Activated CD8-positive, alpha-beta memory T cell treated with anti-CD3 and anti-CD28 coated beads for 36 hours (primary cell): ENCODE measurements around the gene FNDC10. TPM values are rescaled to one million over a fixed set of nuclear protein-coding genes. Genes with fewer than 3 reads are reported as not detected.

ENCODE experiments used
- CTCF ChIA-PET: fragments of 350-600 bp; sonication (Branson Sonifier 250); formaldehyde crosslinking; loops from one replicate; lab custom pipeline; 2021; ENCODE audit warnings: antibody characterized with exemption; lab: Charles Lee
- POLR2A ChIA-PET: fragments of 350-600 bp; sonication (Branson Sonifier 250); formaldehyde crosslinking; loops from one replicate; lab custom pipeline; 2021; ENCODE audit warnings: antibody characterized with exemption; lab: Charles Lee
- total RNA-seq, 2 experiments: library from RNA; stranded (reverse); gene quantifications; one replicate each; pipeline ENCODE4 v1.2.3, GENCODE V29; 2021

Gene FNDC10
- total RNA-seq, 2 experiments from 2014 or later: 3.0 to 3.2 TPM

DNA sequence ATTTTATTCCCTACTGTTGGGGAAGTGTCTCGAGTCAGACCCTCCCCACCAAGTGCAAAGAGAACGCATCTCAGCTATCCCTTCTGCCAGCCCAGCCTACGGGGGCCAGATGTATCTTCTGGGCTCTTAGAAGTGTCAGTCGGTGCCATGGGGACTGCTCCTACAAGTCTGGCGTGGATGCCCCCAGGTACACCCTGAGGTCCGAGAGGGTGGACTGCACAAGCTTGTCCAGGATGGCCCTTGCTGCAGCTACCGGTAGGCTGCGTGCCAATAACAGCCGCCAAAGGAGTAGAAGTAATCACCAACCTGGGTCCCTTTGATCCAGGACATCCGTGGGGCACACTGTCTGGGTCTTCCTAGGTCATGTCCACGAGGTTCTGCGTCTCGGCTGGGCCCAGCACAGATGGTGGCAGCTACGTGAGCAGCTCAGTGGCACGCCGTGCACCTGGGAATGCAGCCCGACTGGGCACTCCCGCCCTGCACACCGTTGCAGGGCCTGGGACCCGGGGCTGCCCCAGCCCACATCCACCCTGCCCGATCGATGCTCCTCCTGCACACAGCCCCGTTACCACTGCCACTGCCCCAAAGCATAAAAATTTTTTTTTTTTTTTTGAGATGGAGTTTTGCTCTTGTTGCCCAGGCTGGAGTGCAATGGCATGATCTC is 16.5 kb downstream of the FNDC10 start:
- CTCF ChIA-PET: no interaction called here
- POLR2A ChIA-PET: interaction anchor here (0.7 kb wide), 1 partner anchor 21 kb away, joined by 7 read pairs; no protein-coding TSS in a partner anchor

DNA sequence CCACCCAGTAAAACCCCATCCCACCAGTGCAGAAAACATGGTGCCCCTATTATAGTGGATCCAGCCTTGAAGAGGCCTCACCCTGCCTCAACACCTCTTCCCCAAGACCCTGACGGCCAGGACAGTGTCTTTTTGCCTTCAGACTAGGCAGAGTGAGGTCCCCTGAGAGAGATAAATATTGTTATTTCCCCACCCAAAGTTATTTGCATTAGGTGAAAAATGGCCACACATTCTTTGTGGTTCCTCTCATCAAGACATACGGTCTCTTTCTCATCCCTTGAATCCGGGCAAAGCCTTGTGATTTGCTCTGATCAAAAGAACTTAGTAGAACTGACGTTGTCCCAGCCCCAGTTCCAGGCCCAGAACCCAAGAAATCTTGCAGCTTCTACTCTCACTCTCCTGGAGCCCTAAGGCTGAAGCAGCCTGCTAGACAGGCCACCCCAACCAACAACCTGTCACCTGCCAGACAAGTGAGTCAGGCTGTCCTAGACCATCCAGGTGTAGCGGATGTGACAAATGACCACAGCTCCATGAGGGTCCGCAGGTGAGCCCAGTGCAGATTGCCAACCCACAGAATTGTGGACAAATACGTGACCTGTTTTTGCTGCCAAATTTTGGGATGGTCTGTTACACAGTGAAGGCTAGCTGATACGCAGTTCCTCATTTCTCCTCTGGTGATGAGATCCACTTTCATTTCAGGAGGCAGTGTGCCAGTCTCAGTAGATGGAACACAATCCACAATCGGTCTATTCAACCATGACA is 17.2 kb downstream of the FNDC10 start:
- POLR2A ChIA-PET: no interaction called here
- CTCF ChIA-PET: no interaction called here

DNA sequence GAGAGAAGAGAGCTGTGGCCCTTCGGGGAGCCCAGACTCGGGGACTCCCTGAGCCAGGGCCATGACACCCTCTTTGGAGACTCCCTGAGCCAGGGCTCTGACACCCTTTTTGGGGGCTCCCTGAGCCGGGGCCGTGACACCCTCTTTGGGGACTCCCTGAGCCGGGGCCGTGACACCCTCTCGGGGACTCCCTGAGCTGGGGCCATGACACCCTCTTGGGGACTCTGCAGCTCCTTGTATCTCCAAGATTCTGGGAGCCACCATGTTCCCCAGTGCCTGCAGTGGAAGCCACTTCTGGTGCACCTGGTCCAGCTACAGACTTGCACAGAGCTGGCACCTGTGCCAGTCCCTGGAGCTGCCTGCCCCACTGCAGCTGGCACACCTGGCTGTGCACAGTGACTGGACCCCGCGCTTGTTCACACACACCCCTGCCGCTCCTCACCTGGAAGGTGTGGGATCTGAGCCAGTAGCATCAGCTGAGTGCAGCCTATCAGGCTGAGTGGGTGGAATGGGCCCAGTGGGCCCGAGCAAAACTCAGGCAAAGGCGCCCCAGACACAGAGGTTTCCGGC is 21.5 kb downstream of the FNDC10 start:
- CTCF ChIA-PET: no interaction called here
- POLR2A ChIA-PET: no interaction called here

DNA sequence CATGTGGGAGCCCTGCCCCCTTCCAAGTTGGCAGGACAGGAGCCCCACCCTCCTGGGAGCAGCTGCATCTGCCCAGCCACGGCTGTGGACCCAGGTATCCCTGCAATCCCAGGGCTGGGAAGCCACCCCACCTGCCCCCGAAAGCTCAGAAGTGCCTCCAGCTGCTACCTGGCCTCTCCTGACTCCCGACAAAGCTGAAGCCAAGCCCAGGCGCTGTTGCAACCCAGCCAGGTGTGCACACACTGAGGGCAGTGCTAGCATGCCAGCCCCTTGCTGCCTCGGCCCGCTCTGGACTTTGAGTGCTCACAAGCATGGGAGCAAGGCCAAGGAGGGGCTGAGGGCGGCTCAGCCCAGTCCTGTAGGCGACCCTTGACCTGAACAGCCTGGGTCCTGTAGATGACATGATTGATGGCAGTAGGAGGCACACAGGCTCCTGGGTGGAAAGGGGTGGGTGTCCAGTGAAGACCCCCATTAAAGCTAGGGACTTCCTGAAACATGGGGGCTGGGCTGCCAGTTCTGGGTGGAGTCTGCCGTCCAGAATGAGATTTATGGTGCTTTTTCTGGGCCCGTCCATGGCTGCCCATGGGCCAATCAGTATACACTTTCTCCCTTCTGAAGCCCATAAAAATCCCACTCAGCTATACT is 22.4 kb downstream of the FNDC10 start:
- CTCF ChIA-PET: no interaction called here
- POLR2A ChIA-PET: no interaction called here

DNA sequence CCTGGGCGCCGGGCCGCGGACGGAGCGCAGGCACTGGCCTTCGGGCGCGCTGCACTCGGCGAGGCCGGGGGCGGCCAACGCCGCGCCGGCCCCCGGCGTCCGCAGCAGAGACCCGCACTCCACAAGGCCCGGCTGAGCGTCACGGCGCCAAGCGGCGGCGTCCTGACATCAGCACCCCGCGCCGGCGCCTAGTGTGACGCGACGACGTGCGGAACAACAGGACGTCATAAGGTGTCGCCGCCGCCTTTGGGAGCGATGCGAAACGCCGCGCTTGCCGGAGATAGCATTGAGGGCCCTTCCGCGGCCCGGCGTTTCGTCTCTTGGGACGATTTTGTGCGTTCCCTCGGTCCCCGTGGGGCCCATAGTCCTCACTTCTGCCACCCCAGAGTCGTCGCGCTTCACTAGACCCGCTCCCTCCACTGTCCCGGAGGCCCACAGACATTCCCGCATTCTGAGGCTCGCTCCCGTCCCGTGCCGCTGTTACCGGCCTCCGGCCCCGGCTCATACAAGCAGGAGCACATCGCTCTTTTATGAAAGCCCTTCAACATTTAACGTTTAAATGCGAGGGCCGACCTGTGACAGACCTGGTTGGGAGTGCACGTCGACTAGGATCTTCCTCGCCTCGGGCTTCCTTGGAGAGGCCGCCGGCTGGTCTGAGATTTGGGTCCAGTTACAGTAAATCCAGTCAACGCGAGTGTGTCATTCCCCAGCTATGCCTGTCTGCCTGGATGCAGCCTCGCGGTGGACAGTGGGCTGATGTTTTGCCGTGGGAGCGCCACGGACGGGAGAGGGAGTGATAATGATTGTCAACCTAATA is 25.0 kb downstream of the FNDC10 start, which contains the start of gene SSU72:
Gene SSU72 (minus strand): TSS at position 143 of the 817 bp plus-strand sequence. CDS start 306 bp downstream, outside the sequence.
- POLR2A ChIA-PET: no interaction called here
- CTCF ChIA-PET: interaction anchor here (1.8 kb wide), 1 partner anchor 41 kb away, joined by 3 read pairs; the partner anchor contains the start of gene MIB2

DNA sequence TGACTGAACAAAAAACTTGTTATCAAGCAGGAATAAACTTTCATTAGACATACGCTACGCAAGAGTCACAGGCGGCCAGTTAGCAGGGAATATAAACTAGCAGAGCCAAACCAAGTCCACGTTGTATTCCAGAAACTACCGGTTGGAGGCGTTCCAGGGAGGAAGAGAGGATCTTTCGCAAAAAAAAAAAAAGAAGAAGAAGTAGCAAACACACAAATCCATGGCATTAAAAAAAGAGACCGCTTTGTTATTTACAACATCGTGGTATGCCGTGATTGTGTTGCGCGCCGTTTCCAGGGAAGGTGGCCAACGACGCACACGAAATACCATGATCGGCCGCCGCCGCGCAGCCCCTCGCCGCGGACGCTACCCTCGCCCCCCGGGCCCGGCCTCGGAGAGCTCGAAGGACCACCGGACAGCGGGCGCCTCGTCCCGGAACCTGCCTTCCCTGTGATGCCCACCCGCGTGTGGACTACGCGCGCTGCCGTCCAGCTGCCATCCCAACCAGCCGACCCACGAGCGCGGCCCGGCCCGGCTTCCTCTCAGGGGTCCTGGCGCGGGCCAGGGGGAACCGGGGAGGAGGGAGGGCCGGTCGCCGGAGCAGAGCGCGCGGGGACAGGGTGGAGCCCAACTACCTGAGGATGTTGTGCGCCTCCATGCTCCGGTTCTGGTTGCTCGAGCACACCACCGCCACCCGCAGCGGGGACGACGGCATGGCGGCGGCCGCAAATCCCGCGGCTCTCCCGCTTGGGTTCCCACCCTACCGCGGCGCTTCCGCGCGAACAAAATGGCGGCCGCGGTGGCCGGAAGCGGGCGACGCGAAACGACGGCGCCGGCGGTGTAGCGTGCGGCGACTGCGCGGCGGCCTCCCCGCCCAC is 25.9 kb downstream of the FNDC10 start:
- ChIA-PET POLR2A (no interaction called here), CTCF (interaction anchor here (0.6 kb wide), 1 partner anchor 44 kb away, joined by 6 read pairs; no protein-coding TSS in a partner anchor)

DNA sequence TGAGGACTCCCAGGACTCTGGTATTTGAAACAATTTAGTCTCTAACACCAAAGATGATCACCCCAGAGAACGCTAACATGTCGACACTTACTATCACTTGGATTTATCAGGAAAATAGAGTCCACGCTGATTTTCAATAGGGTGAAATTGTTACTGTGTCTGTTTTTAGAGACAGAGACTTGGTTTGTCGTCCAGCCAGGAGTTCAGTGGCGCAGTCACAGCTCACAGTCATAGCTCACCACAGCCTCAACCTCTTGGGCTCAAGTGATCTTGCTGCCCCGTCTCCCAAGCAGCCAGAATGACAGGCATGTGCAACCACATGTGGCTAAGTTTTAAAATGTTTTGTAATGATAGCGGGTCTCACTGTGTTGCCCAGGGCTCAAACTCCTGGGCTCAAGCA is 30.6 kb downstream of the FNDC10 start:
- CTCF ChIA-PET: no interaction called here
- POLR2A ChIA-PET: interaction anchor here (0.7 to 1.0 kb wide), 2 partner anchors 13 to 762 kb away, joined by 3 read pairs; no protein-coding TSS in a partner anchor

DNA sequence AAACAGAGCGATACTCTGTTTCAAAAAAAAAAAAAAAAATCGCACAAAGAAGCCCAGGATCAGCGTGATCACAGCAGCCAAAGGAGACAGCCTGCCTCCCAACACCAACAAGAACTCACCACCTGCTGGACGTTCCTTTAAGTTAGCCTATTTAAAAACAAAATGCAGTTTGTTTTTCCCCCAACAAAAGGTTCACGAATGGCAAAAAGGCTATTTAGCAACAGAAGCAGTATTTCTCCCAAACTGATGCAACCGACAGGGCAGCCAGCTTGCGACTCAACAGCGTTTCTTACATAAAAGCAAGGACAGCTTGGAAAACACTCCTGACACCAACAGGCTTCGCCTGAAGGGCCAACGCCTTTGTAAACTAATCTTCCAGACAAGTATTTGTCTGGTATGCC is 32.0 kb downstream of the FNDC10 start:
- ChIA-PET POLR2A (no interaction called here), CTCF (interaction anchor here (0.7 kb wide), 1 partner anchor 44 kb away, joined by 3 read pairs; no protein-coding TSS in a partner anchor)

DNA sequence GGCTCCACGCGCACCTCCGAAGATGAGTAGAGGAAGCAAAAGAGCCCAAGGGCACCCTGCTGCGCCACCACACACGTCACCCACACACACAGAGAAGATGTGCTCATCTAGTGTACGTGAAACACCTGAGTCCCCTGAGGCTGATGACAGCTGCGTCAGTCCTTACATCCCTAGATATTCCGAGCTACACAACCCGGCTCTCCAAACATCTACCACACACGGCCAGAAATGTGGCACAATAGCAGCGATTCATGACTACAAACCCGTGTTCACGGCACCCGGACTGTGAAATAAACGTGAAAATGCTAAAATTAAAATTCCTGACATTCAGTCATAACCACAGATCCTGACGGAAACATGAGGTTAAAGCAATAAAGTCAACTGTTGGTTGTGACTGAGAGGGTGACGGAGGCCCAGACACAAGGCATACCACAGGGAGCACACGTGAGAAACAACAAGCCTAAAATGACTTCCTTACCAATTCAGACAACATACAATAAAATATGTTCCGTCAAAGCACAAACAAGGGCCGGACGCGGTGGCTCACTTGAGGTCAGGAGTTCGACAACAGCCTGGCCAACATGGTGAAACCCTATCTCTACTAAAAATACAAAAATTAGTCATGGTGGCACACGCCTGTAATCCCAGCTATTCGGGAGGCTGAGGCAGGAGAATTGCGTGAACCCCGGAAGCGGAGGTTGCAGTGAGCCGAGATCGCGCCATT is 32.6 kb downstream of the FNDC10 start:
- CTCF ChIA-PET: interaction anchor here (0.6 to 0.7 kb wide), 2 partner anchors 44 to 46 kb away, joined by 3 read pairs; no protein-coding TSS in a partner anchor
- POLR2A ChIA-PET: no interaction called here

DNA sequence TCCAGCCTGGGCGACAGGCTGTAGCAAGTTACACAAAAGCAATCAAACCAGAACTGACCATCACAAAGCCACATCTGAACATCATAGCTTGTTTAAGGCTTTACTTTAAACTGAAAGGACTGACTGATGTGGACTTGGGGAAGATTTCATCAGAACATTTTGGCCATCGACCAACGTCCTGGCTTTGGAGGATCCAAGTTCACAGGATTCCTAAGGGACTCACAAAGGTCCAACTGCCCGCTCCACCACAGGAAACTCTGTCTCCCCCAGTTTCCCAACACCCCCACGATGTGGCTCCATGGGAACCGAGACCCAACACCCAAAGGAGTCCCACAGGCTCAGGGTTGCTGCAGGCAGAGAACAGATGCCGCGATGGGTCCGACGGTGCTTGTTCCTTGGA is 34.6 kb downstream of the FNDC10 start:
- ChIA-PET CTCF (interaction anchor here (0.7 kb wide), 1 partner anchor 253 kb away, joined by 3 read pairs; no protein-coding TSS in a partner anchor), POLR2A (no interaction called here)

DNA sequence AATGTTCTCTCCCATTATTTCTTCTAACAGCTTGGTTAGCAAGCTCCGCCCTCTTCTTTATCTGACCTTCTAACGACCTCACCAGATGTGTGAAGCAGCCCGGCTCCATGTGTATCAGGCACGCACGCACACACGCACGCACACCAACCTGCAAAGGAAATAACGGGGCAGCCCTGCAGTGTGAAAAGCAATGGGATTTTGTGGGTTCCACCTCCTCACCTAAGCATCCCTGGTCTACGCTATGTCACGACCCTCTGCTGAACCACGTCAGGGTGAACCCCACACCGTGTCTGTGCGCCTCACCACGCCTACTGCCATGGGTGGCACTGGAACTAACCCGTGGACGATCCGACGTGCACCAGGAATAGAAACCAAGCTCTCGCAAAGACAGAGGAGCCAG is 35.7 kb downstream of the FNDC10 start:
- CTCF ChIA-PET: no interaction called here
- POLR2A ChIA-PET: no interaction called here

DNA sequence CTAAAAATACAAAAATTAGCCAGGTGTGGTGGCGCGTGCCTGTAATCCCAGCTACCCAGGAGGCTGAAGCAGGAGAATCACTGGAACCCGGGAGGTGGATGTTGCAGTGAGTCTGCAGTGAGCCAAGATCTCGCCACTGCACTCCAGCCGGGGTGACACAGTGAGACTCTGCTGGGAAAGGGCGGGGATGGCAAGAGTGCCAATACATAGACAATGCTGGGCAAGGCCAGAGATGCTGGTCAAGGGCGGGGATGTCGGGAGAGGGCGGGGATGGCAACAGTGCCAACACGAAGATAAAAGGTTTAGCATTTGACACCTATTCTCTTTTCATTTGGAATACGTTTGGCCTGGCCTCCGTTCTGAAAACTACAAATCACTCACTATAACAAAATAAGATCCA is 36.2 kb downstream of the FNDC10 start:
- POLR2A ChIA-PET: no interaction called here

DNA sequence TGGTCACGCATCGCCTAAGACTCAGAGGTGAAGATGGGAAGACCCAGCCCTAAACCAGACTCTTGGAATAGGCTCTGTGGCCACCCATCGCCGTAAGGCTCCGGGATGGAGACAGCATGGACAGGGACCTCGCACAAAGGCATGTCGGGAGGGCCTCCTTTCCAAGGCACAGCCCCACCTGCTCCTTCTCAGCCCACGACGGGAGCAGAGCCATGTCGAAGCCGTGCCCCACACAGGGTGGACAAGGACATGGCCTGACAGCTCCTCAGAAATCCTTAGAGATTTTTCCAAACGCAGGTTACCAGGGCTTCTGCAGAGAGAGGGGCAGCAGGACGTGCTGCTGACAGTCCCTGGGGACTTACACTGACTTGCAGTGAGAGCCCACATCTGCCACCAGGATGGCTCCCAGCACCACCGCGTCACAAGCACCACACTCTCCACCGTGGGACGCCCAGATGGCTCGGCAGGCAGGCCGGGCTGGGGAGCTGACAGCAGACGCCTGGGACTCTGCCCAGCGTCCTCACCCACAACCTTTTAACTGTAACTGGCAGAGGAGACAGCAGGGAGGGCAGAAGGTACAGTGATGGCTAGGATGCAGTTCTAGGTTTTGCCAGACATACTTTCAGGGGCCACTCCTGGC is 37.3 kb downstream of the FNDC10 start:
- ChIA-PET POLR2A (interaction anchor here (0.6 kb wide), 1 partner anchor 21 kb away, joined by 7 read pairs; no protein-coding TSS in a partner anchor), CTCF (interaction anchor here (0.7 kb wide), 1 partner anchor 1920 kb away, joined by 3 read pairs; no protein-coding TSS in a partner anchor)

More for the DNA sequence above, 36.2 kb downstream of the FNDC10 start:
- CTCF ChIA-PET: no interaction called here

DNA sequence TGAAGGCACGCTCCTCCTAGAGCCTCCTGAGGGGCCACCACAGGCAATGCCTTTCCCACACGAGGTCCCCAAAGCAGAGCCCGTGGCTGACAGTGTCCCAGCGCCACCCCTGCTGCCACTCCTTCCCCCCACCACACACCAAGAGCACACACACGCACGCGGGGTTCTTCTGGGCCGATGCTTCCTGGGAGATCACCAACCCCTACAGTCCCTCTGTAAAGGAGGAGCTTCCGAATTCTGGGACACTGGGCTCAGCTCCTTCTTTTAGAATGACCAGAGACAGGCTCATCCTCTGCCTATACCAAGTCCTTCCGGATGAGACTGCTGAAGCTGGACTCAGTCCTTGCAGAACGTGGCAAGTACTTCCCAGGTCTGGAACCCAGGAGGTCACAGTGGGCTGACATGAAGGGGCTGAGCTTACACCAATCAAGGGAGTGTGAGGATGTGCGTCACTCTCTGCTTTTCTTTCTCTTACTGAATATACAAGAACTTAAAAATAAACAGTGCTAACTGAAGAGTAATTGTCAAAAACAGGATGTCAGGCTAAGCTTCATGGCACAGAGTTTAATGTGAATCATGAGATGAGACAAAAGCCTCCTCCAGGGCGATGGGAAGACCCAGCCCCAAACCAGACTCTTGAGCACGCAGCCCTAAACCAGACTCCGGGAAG is 38.0 kb downstream of the FNDC10 start:
- ChIA-PET POLR2A (no interaction called here), CTCF (no interaction called here)

DNA sequence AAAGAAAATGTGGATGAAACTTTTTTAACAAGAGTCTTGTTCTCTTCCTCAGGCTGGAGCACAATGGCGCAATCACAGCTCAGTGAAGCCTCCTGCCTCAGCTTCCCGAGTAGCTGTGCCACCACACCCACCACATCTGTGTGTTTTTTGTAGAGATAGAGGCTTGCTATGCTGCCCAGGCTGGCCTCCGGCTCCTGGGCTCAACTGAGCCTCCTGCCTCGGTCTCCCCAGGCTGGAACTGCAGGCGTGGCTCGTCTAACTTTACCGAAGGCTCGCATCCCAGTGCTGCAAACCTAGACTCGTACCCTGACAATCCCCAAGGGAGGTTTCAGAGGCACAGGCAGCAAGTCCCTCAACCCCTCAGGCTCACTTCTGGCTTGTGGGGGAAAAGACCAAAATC is 39.8 kb downstream of the FNDC10 start:
- CTCF ChIA-PET: no interaction called here
- POLR2A ChIA-PET: no interaction called here

DNA sequence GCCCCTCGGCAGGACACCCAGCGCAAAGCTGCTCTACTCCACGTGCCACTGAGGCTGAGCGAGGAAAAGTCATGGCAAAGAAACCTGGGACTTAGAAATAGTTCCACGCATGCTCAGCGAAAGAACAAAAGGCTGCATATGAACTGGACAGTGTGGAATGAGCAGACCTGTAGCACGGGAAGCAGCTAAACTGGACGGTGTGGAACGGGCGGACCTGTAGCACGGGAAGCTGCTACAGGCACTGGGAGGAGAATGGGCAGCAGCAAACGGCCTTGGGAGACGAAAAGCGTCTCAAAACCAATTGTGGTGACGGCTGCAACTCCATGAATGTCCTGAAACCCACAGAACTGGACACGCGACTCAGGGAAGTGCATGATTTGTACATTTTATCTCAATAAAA is 40.9 kb downstream of the FNDC10 start:
- POLR2A ChIA-PET: interaction anchor here (1.1 kb wide), 1 partner anchor 13 kb away, joined by 3 read pairs; no protein-coding TSS in a partner anchor
- CTCF ChIA-PET: no interaction called here
